K562 (cell line): ENCODE measurements around the gene GGCT. TPM values are rescaled to one million over a fixed set of nuclear protein-coding genes. Genes with fewer than 3 reads are reported as not detected.

Source experiments
- ATAC-seq: fragments of 200-7000 bp; cut with Tn5 transposase; 3 replicates; pipeline ENCODE4 v1.9.1; 2020; ENCODE audit warnings: moderate library complexity
- BruUV-seq: library from RNA; stranded (reverse); fragments of 400-500 nt; replicated peaks from 2 replicates; lab custom pipeline; 2021; lab: Mats Ljungman, UMichigan
- CTCF ChIA-PET: fragments of 300-600 bp; formaldehyde crosslinking; extraction: SDS; loops from one replicate; lab custom pipeline; 2021; ENCODE audit warnings: low intra/inter-chr PET ratio; lab: Yijun Ruan, JAX
- POLR2A ChIA-PET: fragments of 300-600, 350-650 bp; sonication (Branson Sonifier 250); formaldehyde crosslinking; extraction: SDS; loops from one replicate; lab custom pipeline; 2021; ENCODE audit warnings: antibody characterized with exemption, inconsistent platforms; lab: Yijun Ruan, JAX
- DNase-seq, 4 experiments: peaks; one replicate each; pipeline versions ENCODE4 v3.0.0 to v3.0.0-alpha.2; 2011 to 2018; ENCODE audit warnings: low spot score in 3 of 4, mixed read lengths in 3 of 4; ENCODE audit errors: extremely low read depth in 1 of 4
- FAIRE-seq: peaks from 2 replicates; lab custom pipeline; 2011; peaks lifted over from hg19 to GRCh38; lab: Jason Lieb, UNC
- H2AFZ ChIP-seq: 2 replicates; pipeline ENCODE4 v1.6.0; 2011; ENCODE audit warnings: low read depth, low read length, control low read depth, inconsistent platforms
- H3K27ac ChIP-seq: fragments of 200-600 bp; 3 replicates; pipeline ENCODE4 v1.8.0; 2011; ENCODE audit warnings: low read depth, mild to moderate bottlenecking, control low read depth, inconsistent platforms, low read length, moderate library complexity, mixed read lengths; ENCODE audit errors: extremely low read depth
- H3K27me3 ChIP-seq, 2 experiments: fragments of 300-600 bp in 1 of 2; 2 replicates in 1 of 2; 3 replicates in 1 of 2; pipeline versions ENCODE4 v1.6.0 to v1.8.0; 2011; ENCODE audit warnings: inconsistent platforms in 2 of 2, low read length in 2 of 2, mild to moderate bottlenecking in 1 of 2, mixed read lengths in 1 of 2, moderate library complexity in 1 of 2; ENCODE audit not compliant: control insufficient read depth in 2 of 2, insufficient read depth in 2 of 2
- H3K36me3 ChIP-seq: fragments of 300-600 bp; 3 replicates; pipeline ENCODE4 v1.8.0; 2011; ENCODE audit warnings: mild to moderate bottlenecking, low read length, inconsistent platforms; ENCODE audit not compliant: control insufficient read depth, insufficient read depth
- H3K4me1 ChIP-seq, 2 experiments: fragments of 200-600 bp in 1 of 2; replicated peaks in 1 of 2; 2 replicates in 1 of 2; 3 replicates in 1 of 2; pipeline versions ENCODE4 v1.5.1 to v1.8.0; 2011; ENCODE audit warnings: inconsistent platforms in 2 of 2, low read length in 2 of 2, mild to moderate bottlenecking in 1 of 2, mixed read lengths in 1 of 2, moderate library complexity in 1 of 2; ENCODE audit not compliant: control insufficient read depth in 2 of 2, insufficient read depth in 2 of 2
- H3K4me2 ChIP-seq: 2 replicates; pipeline ENCODE4 v1.6.1; 2011; ENCODE audit warnings: low read length, control low read depth, inconsistent platforms, mixed read lengths; ENCODE audit not compliant: insufficient read depth
- H3K4me3 ChIP-seq: fragments of 200-600 bp; sonication (generic), shearing (Covaris generic); 2 replicates; pipeline ENCODE4 v1.5.1; 2016; ENCODE audit warnings: control low read depth, inconsistent platforms
- H3K79me2 ChIP-seq: fragments of 200-600 bp; 3 replicates; pipeline ENCODE4 v1.8.0; 2011; ENCODE audit warnings: low read length, inconsistent platforms; ENCODE audit not compliant: control insufficient read depth, insufficient read depth
- H3K9ac ChIP-seq, 2 experiments: 2 replicates each; pipeline versions ENCODE4 v1.6.0 to v1.6.1; 2011; ENCODE audit warnings: low read depth in 2 of 2, low read length in 2 of 2, control low read depth in 1 of 2, inconsistent platforms in 1 of 2, mild to moderate bottlenecking in 1 of 2, mixed read lengths in 1 of 2; ENCODE audit not compliant: insufficient read depth in 1 of 2
- H3K9me1 ChIP-seq: one replicate; pipeline ENCODE4 v1.6.0; 2011; ENCODE audit warnings: inconsistent platforms, mild to moderate bottlenecking, low read length, moderate library complexity; ENCODE audit not compliant: control insufficient read depth, insufficient read depth
- H3K9me3 ChIP-seq: replicated peaks from 2 replicates; pipeline ENCODE4 v1.5.1; 2011; ENCODE audit warnings: low read depth, low read length, inconsistent platforms; ENCODE audit not compliant: control insufficient read depth, insufficient read depth
- H4K20me1 ChIP-seq: replicated peaks from 2 replicates; pipeline ENCODE4 v1.6.1; 2011; ENCODE audit warnings: low read length, inconsistent platforms, mixed read lengths; ENCODE audit not compliant: control insufficient read depth, insufficient read depth
- MAFF ChIP-seq: IDR thresholded peaks from 2 replicates; pipeline ENCODE4 v1.6.1; 2012; ENCODE audit warnings: low read length, improper control_type of control experiment
- PHB ChIP-seq: fragments of 250-450 bp; sonication (Bioruptor Pico); IDR thresholded peaks from 2 replicates; pipeline ENCODE4 v1.5.0; 2021
- SMARCE1 ChIP-seq: fragments of 450-650 bp; IDR thresholded peaks from 2 replicates; pipeline ENCODE4 v1.7.1; 2016; ENCODE audit warnings: mild to moderate bottlenecking
- SPI1 ChIP-seq: IDR thresholded peaks from 2 replicates; pipeline ENCODE4 v1.6.1; 2011; ENCODE audit warnings: low read depth, low read length, control low read depth, borderline replicate concordance
- STAT5B ChIP-seq: fragments of 250-450 bp; sonication (Bioruptor Pico); IDR thresholded peaks from 2 replicates; pipeline ENCODE4 v1.8.0; 2021; ENCODE audit warnings: mild to moderate bottlenecking, inconsistent platforms
- TFE3 ChIP-seq: fragments of 450-650 bp; formaldehyde crosslinking; IDR thresholded peaks from 2 replicates; pipeline ENCODE4 v1.4.0; 2020; ENCODE audit warnings: mild to moderate bottlenecking, mixed read lengths
- TRIM24 ChIP-seq, 2 experiments: fragments of 450-650 bp; IDR thresholded peaks; 2 replicates each; pipeline ENCODE4 v1.6.1; 2016
- ZBTB2 ChIP-seq: fragments of 450-650 bp; IDR thresholded peaks from 2 replicates; pipeline ENCODE4 v1.6.1; 2016; ENCODE audit warnings: antibody characterized with exemption
- ZNF407 ChIP-seq: fragments of 450-650 bp; IDR thresholded peaks from 2 replicates; pipeline ENCODE4 v1.6.1; 2016; ENCODE audit warnings: low read depth
- ZNF583 ChIP-seq: fragments of 250-450 bp; sonication (Bioruptor Pico); IDR thresholded peaks from 2 replicates; pipeline ENCODE4 v1.4.0; 2020
- WGBS: fragments of 100-300 bp; shearing (Covaris generic); methylation state at CpG from one replicate; pipeline ENCODE4 v1.1.6; 2016; ENCODE audit warnings: low coverage, mixed read lengths; ENCODE audit not compliant: insufficient coverage; ENCODE audit errors: missing lambda C conversion rate; 5-methylcytosine and 5-hydroxymethylcytosine counted together
- in situ Hi-C: fragments of 300-500 bp; cut with MboI; formaldehyde crosslinking; loops from 4 replicates; pipeline ENCODE4 v1.15.0; 2018; ENCODE audit warnings: inconsistent platforms, mixed read lengths
- intact Hi-C: fragments of 100-400 bp; cut with micrococcal nuclease; formaldehyde crosslinking; loops from 2 replicates; pipeline ENCODE4 v1.14.2; 2022
- polyA plus RNA-seq, 8 experiments: library from polyadenylated mRNA; depleted of rRNA in 4 of 8; stranded (reverse) in 5 of 8; unstranded in 3 of 8; fragments of >200 nt; fragmentation: Nextera tagmentation in 2 of 8; fragmentation: Illumina TruSeq in 1 of 8; extraction: Ambion mirVana in 2 of 8; extraction: Trizol in 1 of 8; gene quantifications; 2 replicates each; pipeline versions ENCODE4 v1.2.1 to v1.2.3, GENCODE V29; 2011 to 2014; ENCODE audit warnings: inconsistent platforms in 1 of 8, missing spikeins in 1 of 8
- total RNA-seq, 7 experiments: library from RNA; depleted of rRNA in 6 of 7; stranded (reverse); fragments of >200 nt in 6 of 7; fragmentation: Illumina TruSeq in 2 of 7; extraction: Trizol in 2 of 7; gene quantifications; 2 replicates each; pipeline versions ENCODE4 v1.2.1 to v1.2.3, GENCODE V29; 2011 to 2021; ENCODE audit warnings: low replicate concordance in 1 of 7

The GGCT gene
- total and polyA plus RNA-seq, 9 of the 15 experiments (the other 6 are each of a cell fraction or from before 2014, with no cell fraction given) = 79.0 to 349 (median 136) TPM

GRCh38 chr7:30533886-30534285, 29.3 kb upstream of the GGCT start (continued):
- TF ChIP-seq ZBTB2 = no peak
- no peak for TF ChIP-seq MAFF
- TF ChIP-seq STAT5B (CRISPR knock-in tag) = no peak
- TF ChIP-seq, all 486 proteins: peak for 0

GRCh38 chr7:30531286-30531685, 26.7 kb upstream of the GGCT start:
- no TSS peak for BruUV-seq
- ATAC-seq = no peak
- H3K79me2 ChIP-seq = no peaks in the 10 kb centered on the region
- no peaks in the 10 kb centered on the region for H3K9me1 ChIP-seq
- H3K9me3 ChIP-seq = no peaks in the 10 kb centered on the region
- no peaks in the 10 kb centered on the region for H4K20me1 ChIP-seq
- ChIA-PET CTCF (interaction anchor here (0.6 kb wide), 1 partner anchor 21 kb away, joined by 4 read pairs; no protein-coding TSS in a partner anchor), POLR2A (no interaction called here)
- FAIRE-seq = no peak
- no peak overlapping the region for H3K4me2 ChIP-seq
- no peak overlapping the region for H3K9ac ChIP-seq
- no peak overlapping the region for H2AFZ ChIP-seq
- intact Hi-C loops = loop anchor here (1.0 kb wide), 1 partner anchor 17 kb away; no protein-coding TSS in a partner anchor
- no peaks in the 10 kb centered on the region for H3K36me3 ChIP-seq
- H3K4me3 ChIP-seq = no peak overlapping the region
- no peaks in the 10 kb centered on the region for H3K27me3 ChIP-seq
- no peaks in the 10 kb centered on the region for H3K4me1 ChIP-seq
- in situ Hi-C loops = no loop called here
- no peak for DNase-seq
- no peak overlapping the region for H3K27ac ChIP-seq
- WGBS = 46% methylated on average over 3 of the region's 3 CpGs
- TF ChIP-seq TRIM24 (IDR thresholded peaks at IDR 0.05) (no peak), TFE3 (no peak), ZNF407 (no peak), SMARCE1 (no peak), PHB (CRISPR knock-in tag) (no peak), ZNF583 (no peak), SPI1 (no peak)
